PC-9 (cell line): ENCODE measurements around the gene RAB8A.

Source experiments
- EZH2 ChIP-seq: fragments of 200-600 bp; sonication (generic); IDR thresholded peaks from 2 replicates; pipeline ENCODE4 v1.8.0; 2017; ENCODE audit warnings: antibody characterized with exemption, low read depth
- TF ChIP-seq, protein P1 (sequence below): fragments of 200-600 bp; sonication (generic); conservative IDR thresholded peaks from 2 replicates; pipeline ENCODE4 v1.6.1; 2017; ENCODE audit warnings: mixed run types, antibody characterized with exemption, mild to moderate bottlenecking, moderate library complexity

DNA sequence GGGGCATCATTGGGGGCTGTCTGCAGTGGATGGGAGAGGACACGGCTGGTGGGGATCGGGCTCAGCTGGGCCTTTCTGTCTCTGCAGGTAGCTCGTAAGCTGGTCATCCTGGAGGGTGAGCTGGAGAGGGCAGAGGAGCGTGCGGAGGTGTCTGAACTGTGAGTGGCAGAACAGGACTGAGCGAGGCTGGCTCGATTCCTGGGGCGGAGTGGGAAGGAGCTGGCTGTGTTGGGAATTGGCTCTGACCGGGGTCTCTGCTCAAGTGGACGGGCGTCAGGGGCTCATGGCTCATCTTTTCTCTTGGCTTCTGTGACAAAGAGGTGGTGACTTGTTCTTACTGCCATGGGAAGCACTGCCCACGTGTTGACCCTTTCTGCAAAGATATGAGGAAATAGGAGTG, 23.7 kb upstream of the RAB8A start:
- TF ChIP-seq, protein P1, sequence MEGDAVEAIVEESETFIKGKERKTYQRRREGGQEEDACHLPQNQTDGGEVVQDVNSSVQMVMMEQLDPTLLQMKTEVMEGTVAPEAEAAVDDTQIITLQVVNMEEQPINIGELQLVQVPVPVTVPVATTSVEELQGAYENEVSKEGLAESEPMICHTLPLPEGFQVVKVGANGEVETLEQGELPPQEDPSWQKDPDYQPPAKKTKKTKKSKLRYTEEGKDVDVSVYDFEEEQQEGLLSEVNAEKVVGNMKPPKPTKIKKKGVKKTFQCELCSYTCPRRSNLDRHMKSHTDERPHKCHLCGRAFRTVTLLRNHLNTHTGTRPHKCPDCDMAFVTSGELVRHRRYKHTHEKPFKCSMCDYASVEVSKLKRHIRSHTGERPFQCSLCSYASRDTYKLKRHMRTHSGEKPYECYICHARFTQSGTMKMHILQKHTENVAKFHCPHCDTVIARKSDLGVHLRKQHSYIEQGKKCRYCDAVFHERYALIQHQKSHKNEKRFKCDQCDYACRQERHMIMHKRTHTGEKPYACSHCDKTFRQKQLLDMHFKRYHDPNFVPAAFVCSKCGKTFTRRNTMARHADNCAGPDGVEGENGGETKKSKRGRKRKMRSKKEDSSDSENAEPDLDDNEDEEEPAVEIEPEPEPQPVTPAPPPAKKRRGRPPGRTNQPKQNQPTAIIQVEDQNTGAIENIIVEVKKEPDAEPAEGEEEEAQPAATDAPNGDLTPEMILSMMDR, result no peak
- TF ChIP-seq EZH2, result no peak
